ENCODE data around the gene FZR1.
"Not testable (repeated sequence)": the region's sequence is repeated elsewhere in the genome, so short reads cannot be mapped to it uniquely, and the experiment has no call there.

Gene FZR1

DNA sequence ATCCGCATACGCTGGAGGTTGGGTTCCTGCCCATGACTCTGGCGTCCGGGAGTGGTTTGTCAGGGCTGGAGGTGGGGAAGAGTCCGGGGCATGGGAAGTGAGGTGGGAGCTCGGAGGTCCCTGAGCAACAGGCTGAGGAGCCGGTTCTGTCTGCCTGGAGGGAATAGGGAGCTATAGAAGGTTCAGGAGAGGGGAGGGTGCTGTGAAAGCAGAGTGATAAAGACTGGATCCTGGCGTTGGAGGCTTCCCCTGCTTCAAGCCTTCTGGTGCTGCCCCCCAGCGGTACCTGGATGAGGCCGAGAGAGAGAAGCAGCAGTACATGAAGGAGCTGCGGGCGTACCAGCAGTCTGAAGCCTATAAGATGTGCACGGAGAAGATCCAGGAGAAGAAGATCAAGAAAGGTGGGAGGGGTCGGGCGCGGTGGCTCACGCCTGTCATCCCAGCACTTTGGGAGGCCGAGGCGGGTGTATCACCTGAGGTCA, 69.2 kb downstream of the FZR1 start:
- DNase-seq, result no peak

DNA sequence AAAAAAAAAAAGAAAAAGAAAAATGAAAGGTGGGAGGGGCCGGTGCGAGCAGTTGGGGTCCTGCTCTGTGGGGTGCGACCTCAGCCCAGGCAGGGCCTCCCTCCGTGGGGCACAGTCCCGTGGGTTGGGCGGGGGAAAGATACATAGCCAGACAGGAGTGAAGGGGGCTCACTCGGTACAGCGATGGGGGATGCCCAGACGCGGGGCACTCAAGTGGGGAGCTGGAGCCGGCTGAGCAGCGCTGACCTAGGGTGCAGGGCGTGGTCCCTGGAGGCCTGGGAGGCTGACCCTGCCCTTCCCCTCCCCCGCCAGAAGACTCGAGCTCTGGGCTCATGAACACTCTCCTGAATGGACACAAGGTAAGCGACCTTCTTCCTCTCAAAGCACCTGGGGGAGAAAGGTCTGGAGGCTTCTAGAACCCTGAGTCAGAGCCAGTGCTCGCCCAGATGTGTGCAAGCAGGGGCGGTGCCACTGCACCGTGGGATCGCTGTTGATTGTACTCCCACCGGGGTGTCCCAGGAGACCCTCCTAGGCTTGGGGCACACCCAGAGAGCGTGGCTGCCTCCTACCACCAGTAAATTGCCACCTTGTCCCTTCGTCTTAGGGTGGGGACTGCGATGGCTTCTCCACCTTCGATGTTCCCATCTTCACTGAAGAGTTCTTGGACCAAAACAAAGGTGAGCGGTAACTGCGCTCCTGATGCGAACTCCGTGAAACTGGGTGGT, 70.0 kb downstream of the FZR1 start:
- no peak for DNase-seq

DNA sequence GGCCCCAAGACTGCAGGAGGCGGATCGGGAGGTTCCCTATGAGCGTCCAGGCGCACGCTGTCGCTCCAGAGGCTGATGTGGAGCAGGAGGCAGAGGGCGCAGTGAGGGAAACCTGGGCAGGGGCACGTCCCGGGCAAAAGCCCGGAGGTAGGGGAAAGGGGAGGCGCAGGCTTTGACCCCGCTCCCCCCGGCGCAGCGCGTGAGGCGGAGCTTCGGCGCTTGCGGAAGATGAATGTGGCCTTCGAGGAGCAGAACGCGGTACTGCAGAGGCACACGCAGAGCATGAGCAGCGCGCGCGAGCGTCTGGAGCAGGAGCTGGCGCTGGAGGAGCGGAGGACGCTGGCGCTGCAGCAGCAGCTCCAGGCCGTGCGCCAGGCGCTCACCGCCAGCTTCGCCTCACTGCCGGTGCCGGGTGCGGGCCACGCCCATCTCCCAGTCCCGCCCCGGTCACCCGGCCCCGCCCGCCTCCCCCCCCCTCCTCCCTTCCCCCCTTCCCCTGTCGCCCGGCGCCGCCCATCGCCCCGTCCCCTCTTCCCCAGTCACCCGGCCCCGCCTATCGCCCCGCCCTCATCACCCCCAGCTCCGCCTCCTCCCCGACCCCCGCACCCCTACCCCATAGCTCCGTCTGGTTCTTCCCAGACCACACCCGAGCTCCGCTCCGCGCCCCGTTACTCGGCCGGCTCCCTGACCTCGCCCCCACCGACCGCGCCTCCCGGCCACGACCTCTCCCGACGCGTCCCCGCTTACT, 70.8 kb downstream of the FZR1 start:
- no peak for DNase-seq

DNA sequence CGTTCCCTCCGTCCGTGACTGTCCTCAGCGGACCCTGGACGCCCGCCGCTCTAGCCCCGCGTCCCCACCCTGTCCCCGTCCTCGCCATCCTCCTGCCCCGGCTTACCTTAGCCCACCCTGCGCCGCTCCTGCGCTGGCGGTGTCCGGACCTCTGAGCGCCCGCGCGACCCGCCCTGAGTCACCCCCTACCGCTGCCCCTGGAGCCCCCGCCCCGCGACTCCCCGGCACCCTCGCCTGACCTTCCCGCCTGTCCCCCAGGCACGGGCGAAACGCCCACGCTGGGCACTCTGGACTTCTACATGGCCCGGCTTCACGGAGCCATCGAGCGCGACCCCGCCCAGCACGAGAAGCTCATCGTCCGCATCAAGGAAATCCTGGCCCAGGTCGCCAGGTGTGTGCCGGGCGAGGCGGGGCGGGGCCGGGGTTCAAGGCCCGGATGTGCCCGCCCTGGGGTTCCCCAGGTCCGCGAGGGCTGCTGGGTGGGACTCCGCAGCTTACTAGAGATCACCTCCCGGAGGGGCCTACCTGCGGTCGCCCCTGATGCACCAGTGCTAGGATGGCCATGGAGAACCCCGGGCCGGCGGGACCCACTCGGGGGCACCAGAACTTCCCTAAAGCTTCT, 71.7 kb downstream of the FZR1 start:
- no peak for DNase-seq

DNA sequence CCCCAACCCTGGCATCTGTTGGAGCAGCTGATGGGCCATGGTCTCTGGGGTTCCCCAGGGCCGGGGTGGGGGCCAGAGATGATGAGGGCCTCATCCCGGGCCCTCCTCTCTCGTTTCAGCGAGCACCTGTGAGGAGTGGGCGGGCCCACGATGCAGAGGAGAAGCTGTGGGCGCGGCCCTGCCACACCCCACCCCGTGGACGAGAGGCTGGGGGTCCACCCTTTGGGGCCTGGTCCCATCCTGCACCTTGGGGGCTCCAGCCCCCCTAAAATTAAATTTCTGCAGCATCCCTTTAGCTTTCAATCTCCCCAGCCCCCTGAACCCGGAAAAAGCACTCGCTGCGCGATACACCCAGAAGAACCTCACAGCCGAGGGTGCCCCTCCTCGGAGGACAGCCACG, 72.3 kb downstream of the FZR1 start:
- no peak for DNase-seq

DNA sequence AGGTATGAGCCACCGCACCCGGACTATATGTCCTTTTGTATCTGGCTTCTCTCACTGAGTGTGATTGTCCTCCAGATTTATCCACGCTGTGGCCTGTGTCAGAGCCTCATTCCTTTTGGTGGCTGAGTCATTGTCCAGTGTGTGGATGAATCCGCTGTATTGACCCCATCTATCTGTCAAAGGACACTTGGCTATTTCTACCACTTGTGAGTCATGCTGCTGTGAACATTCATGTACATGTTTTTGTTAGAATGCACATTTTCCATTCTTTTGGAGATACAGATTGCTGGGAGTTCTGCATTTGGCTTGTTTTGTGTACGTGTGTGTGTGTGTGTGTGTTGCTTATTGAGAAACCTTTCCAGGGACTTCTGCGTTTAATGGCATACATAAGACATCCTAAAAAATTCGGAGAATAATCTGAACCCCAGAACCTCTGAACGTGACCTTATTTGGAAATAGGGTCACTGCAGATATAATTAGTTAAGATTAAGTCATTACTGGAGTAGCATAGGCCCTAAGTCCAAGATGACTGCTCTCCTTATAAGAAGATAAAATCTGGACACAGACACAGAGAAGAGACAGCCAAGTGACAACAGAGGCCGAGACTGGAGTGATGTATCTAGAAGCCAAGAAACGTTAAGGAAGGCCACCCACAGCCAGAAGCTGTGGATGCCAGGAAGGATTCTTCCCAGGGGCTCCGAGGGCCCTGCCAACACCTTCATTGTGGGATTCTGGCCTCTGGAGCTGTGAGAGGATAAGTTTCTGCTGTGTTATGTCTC, 74.2 kb downstream of the FZR1 start:
- DNase-seq, result no peak

DNA sequence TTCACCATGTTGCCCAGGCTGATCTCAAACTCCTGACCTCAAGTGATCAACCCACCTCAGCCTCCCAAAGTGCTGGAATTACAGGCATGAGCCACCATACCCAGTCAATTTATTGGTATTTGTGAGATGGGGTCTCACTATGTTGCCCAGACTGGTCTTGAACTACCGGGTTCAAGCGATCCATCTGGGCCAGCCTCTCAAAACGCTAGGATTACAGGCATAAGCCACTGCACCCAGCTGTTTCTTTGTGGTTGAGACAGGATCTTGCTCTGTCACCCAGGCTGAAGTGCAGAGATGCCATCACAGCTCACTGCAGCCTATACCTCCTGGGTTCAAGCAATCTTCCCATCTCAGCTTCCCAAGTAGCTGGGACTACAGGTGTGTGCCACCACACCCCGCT, 75.7 kb downstream of the FZR1 start:
- not testable (repeated sequence) for DNase-seq

DNA sequence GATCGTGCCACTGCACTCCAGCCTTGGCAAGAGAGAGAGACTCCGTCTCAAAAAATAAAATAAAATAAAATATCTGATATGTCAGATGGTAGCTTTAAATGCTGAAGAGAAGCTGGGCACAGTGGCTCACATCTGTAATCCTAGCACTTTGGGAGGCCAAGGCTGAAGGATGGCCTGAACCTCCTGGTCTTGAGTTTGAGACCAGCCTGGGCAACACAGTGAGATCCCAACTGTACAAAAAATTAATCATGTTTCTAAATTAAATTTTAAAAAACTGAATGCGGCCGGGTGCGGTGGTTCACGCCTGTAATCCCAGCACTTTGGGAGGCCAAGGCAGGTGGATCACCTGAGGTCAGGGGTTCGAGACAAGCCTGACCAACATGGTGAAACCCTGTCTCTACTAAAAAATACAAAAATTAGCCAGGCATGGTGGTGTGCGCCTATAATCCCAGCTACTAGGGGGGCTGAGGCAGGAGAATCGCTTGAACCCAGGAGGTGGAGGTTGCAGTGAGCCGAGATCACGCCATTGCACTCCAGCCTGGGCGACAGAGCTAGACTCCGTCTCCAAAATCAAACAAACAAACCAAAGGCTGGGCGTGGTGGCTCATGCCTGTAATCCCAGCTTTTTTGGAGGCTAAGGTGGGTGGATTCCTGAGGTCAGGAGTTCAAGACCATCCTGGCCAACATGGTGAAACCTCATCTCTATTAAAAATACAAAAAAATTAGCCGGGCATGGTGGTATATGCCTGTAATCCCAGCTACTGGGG, 78.1 kb downstream of the FZR1 start:
- DNase-seq, result not testable (repeated sequence)

DNA sequence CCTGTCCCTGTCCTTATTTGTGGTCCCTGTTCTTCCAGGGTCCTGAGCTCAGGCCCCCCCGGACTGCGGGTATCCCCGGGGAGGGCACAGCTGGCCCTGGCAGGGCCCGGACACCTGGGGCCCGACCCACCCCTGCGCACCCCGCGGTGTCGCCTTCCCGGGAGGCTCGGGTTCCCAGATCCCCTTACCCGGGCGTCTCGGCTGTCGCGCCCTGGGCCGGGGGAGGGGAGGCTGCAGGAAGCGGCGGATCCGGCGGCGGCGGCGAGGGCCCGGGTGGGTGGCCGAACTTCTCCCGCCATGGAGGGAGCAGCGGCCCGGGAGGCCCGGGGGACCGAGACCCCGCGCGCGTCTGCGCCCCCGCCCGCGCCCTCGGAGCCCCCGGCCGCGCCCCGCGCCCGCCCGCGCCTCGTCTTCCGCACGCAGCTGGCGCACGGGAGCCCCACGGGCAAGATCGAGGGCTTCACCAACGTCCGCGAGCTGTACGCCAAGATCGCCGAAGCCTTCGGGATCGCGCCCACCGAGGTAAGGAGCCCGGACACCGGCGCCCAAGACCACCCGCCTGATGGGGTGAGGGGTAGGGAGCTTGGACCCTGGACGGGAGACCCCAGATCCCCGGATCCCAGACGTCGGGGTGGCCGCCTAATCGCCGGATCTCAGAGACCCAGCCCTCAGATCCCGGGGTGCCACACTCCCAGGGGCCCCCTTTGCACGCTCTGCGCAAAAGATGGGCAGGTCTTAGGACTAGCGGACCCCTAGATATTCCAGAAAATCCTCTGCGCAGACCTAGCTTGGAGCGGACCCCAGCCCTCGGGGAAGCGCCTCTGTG, 79.4 kb downstream of the FZR1 start, which contains the start of gene GIPC3:
TSS of gene GIPC3 (plus strand) at position 178 of the 826 bp plus-strand sequence. CDS start at position 298, 120 bp downstream.
- peak in 1 of 6 experiments; percentile 43 for DNase-seq

DNA sequence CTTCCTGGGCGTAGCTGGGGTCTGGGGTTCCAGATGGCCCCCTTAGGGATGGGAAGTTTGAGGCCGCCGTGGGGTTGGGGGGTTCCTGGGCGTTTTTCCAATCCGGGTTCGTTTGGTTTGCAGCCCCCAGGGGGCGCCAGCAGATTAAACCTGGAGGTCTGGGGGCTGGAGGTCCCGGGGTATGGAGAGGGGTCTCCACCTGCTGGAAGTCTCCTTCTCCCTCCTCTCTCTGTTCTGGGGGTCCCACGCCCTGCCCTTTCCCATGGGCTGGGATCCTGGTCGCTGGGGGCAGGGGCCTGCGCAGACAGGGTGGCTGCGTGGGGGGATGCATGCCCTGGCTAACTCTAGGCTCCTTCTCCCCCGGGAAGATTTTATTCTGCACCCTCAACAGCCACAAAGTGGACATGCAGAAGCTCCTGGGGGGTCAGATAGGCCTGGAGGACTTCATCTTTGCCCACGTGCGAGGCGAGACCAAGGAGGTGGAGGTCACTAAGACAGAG, 80.1 kb downstream of the FZR1 start:
- DNase-seq, result peak in 4 of 6 experiments; percentile 15 to 49 (median 29)

DNA sequence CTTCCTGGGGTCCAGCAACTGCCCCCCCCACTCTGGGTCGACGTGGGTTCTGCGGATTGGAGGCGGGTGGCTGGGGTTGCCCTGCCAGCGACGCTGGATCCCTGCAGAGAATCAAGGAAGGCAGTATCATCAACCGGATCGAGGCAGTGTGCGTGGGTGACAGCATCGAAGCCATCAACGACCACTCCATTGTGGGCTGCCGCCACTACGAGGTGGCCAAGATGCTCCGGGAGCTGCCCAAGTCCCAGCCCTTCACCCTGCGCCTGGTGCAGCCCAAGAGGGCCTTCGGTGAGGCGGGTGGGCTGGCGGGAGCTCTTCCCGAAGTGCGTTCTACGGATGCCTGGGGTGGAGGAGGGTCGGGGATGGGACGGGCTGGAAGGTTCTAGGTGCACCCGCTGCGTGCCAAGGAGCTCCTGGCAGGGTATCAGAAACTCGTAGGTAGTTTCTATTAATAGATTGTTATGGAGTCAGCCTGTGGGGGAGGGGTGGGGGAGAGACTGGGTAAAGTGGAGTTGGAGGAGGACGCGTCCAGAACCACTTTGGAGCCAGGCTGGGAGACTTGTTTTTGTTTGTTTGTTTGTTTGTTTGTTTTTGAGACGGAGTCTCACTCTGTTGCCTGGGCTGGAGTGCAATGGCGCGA, 80.7 kb downstream of the FZR1 start:
- DNase-seq, result no peak
